Measurements from ENCODE around the gene LSM3.

LSM3 gene

GRCh38 chr3:14130707-14131106 is 47.9 kb upstream of the LSM3 start:
- Histone ChIP-seq H3K4me3 (replicated peaks; ENCODE audit: insufficient read depth, low read length) (no peak overlapping the region), H3K27ac (replicated peaks) (no peak overlapping the region), H3K27me3 (ENCODE audit: insufficient read depth, poor library complexity, severe bottlenecking) (no peaks in the 10 kb centered on the region)
- TF ChIP-seq SPI1 (IDR thresholded peaks at IDR 0.05; ENCODE audit: borderline replicate concordance, low read depth), result no peak
- TF ChIP-seq REST (IDR thresholded peaks at IDR 0.05; ENCODE audit: insufficient replicate concordance, low read depth), result no peak
- TF ChIP-seq POLR2AphosphoS5 (IDR thresholded peaks at IDR 0.05; ENCODE audit: low read depth), result no peak
- no peak for TF ChIP-seq CTCF (IDR thresholded peaks at IDR 0.05; ENCODE audit: insufficient read depth, low read length)
- TF ChIP-seq GABPA (IDR thresholded peaks at IDR 0.05; ENCODE audit: low read depth), result no peak
- no peak for DNase-seq (ENCODE audit: low read depth in 1 of 2, low spot score in 1 of 2)

GRCh38 chr3:14131134-14131533 is 47.5 kb upstream of the LSM3 start:
- TF ChIP-seq POLR2AphosphoS5 (IDR thresholded peaks at IDR 0.05; ENCODE audit: low read depth) (no peak), SPI1 (IDR thresholded peaks at IDR 0.05; ENCODE audit: borderline replicate concordance, low read depth) (no peak), CTCF (IDR thresholded peaks at IDR 0.05; ENCODE audit: insufficient read depth, low read length) (no peak), GABPA (IDR thresholded peaks at IDR 0.05; ENCODE audit: low read depth) (no peak), REST (IDR thresholded peaks at IDR 0.05; ENCODE audit: insufficient replicate concordance, low read depth) (no peak)
- Histone ChIP-seq H3K4me3 (replicated peaks; ENCODE audit: insufficient read depth, low read length) (no peak overlapping the region), H3K27me3 (ENCODE audit: insufficient read depth, poor library complexity, severe bottlenecking) (no peaks in the 10 kb centered on the region), H3K27ac (replicated peaks) (no peak overlapping the region)
- no peak for DNase-seq (ENCODE audit: low read depth in 1 of 2, low spot score in 1 of 2)

- no peak for DNase-seq (ENCODE audit: low read depth in 1 of 2, low spot score in 1 of 2)
- Histone ChIP-seq H3K4me3 (replicated peaks; ENCODE audit: insufficient read depth, low read length) (no peak overlapping the region), H3K27me3 (ENCODE audit: insufficient read depth, poor library complexity, severe bottlenecking) (no peaks in the 10 kb centered on the region), H3K27ac (replicated peaks) (no peak overlapping the region)
- TF ChIP-seq SPI1 (IDR thresholded peaks at IDR 0.05; ENCODE audit: borderline replicate concordance, low read depth), result no peak
- no peak for TF ChIP-seq REST (IDR thresholded peaks at IDR 0.05; ENCODE audit: insufficient replicate concordance, low read depth)
- no peak for TF ChIP-seq POLR2AphosphoS5 (IDR thresholded peaks at IDR 0.05; ENCODE audit: low read depth)
Observed at GRCh38 chr3:14132120-14132519, 46.5 kb upstream of the LSM3 start.

- no peak for TF ChIP-seq GABPA (IDR thresholded peaks at IDR 0.05; ENCODE audit: low read depth)
- TF ChIP-seq POLR2AphosphoS5 (IDR thresholded peaks at IDR 0.05; ENCODE audit: low read depth), result no peak
- no peak for TF ChIP-seq SPI1 (IDR thresholded peaks at IDR 0.05; ENCODE audit: borderline replicate concordance, low read depth)
- TF ChIP-seq CTCF (IDR thresholded peaks at IDR 0.05; ENCODE audit: insufficient read depth, low read length), result no peak
- TF ChIP-seq REST (IDR thresholded peaks at IDR 0.05; ENCODE audit: insufficient replicate concordance, low read depth), result no peak
- no peak overlapping the region for H3K4me3 ChIP-seq (replicated peaks; ENCODE audit: insufficient read depth, low read length)
- no peaks in the 10 kb centered on the region for H3K27me3 ChIP-seq (ENCODE audit: insufficient read depth, poor library complexity, severe bottlenecking)
- H3K27ac ChIP-seq (replicated peaks), result no peak overlapping the region
- DNase-seq (ENCODE audit: low read depth in 1 of 2, low spot score in 1 of 2), result no peak
Observed at GRCh38 chr3:14132689-14133088, 45.9 kb upstream of the LSM3 start.
